NB4 (cell line): Measurements from ENCODE around the gene ARHGEF7.

Experiments used
- DNase-seq: peaks from one replicate; pipeline ENCODE4 v3.0.0; 2010; ENCODE audit warnings: low read depth
- H3K4me3 ChIP-seq: one replicate; pipeline ENCODE4 v1.5.1; 2011; ENCODE audit warnings: mild to moderate bottlenecking, low read depth, low read length, moderate library complexity
- CTCF ChIP-seq: IDR thresholded peaks from one replicate; pipeline ENCODE4 v1.5.1; 2012; ENCODE audit warnings: low read depth, low read length
- MAX ChIP-seq: IDR thresholded peaks from 2 replicates; pipeline ENCODE4 v1.6.1; 2011; ENCODE audit warnings: low read depth, low read length
- MYC ChIP-seq: IDR thresholded peaks from 2 replicates; pipeline ENCODE4 v1.6.1; 2011; ENCODE audit warnings: low read depth, low read length
- POLR2A ChIP-seq: IDR thresholded peaks from 2 replicates; pipeline ENCODE4 v1.6.1; 2011; ENCODE audit warnings: mild to moderate bottlenecking; ENCODE audit not compliant: insufficient read length; ENCODE audit errors: extremely low read depth

Gene ARHGEF7

GRCh38 chr13:111336666-111337065 lies 221.6 kb downstream of the ARHGEF7 start:
- H3K4me3 ChIP-seq, result no peak overlapping the region
- no peak for DNase-seq
- TF ChIP-seq MAX, result no peak

GRCh38 chr13:111337206-111337605 lies 222.1 kb downstream of the ARHGEF7 start:
- TF ChIP-seq MAX (no peak), MYC (no peak)
- DNase-seq, result no peak
- no peak overlapping the region for H3K4me3 ChIP-seq

GRCh38 chr13:111337741-111338140 lies 222.6 kb downstream of the ARHGEF7 start:
- TF ChIP-seq POLR2A, result no peak
- TF ChIP-seq MAX, result no peak
- no peak for TF ChIP-seq MYC
- no peak for TF ChIP-seq CTCF
- DNase-seq, result no peak
- H3K4me3 ChIP-seq, result no peak overlapping the region

- no peak overlapping the region for H3K4me3 ChIP-seq
- TF ChIP-seq MYC, result no peak
- TF ChIP-seq MAX, result no peak
- no peak for TF ChIP-seq POLR2A
- no peak for TF ChIP-seq CTCF
- DNase-seq, result no peak
These were observed 223.7 kb downstream of the ARHGEF7 start for GRCh38 chr13:111338841-111339240.

- TF ChIP-seq POLR2A (no peak), MAX (no peak), MYC (no peak), CTCF (no peak)
- no peak for DNase-seq
- no peak overlapping the region for H3K4me3 ChIP-seq
These were observed 224.4 kb downstream of the ARHGEF7 start for GRCh38 chr13:111339366-111340143.

- no peak for DNase-seq
- no peak overlapping the region for H3K4me3 ChIP-seq
- no peak for TF ChIP-seq POLR2A
- TF ChIP-seq CTCF, result no peak
- TF ChIP-seq MAX, result no peak
- TF ChIP-seq MYC, result no peak
These were observed 226.8 kb downstream of the ARHGEF7 start for GRCh38 chr13:111341886-111342285.
